Measurements from ENCODE around the gene RPL35A. TPM values are rescaled to one million over a fixed set of nuclear protein-coding genes. Genes with fewer than 3 reads are reported as not detected.
"Not testable (repeated sequence)": the region's sequence is repeated elsewhere in the genome, so short reads cannot be mapped to it uniquely, and the experiment has no call there.

Gene RPL35A
- total RNA-seq, 1 donor from 2014 or later = 371 TPM

DNA sequence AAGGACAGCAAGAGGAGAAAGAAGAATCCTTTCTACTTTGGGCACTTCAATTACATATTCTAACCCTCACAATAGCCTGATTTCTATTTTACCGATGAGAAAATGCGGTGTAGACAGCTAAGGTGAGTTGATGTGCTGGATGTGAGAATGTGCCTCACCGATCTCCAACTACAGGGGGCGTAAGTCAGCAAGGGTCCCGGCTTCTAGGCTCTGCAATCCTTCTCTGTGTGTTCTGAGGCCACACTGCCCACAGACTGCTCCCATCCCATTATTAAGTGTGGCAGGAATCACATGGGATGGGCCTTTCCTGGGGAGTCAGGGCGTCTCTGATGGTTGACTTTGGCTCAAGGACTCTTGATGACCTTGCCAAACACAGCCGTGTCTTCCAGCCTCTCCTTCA lies 23.6 kb upstream of the RPL35A start:
- intact Hi-C loops (cut with DNase I) = no loop called here

DNA sequence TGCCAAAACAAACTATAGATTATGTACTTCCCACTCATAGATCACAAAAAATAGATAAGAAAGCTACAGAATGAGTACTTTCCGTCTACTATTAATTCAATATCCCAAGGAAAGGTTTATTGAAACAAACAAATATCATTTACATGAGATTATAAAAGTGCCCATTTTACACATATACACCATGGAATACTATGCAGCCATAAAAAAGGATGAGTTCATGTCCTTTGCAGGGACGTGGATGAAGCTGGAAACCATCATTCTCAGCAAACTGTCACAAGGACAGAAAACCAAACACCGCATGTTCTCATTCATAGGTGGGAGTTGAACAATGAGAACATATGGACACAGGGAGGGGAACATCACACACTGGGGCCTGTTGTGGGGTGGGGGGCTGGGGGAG lies 22.4 kb upstream of the RPL35A start:
- intact Hi-C loops (cut with DNase I); DNase-seq (ENCODE audit: extremely low spot score in 2 of 2); H3K4me3 ChIP-seq; H3K36me3 ChIP-seq; H3K27ac ChIP-seq; H3K4me1 ChIP-seq; H3K27me3 ChIP-seq; H3K9me3 ChIP-seq: not testable (repeated sequence)

More for the DNA sequence above, 23.6 kb upstream of the RPL35A start:
- TF ChIP-seq POLR2AphosphoS5 (IDR thresholded peaks at IDR 0.05; ENCODE audit: insufficient read depth in 1 of 2, low read depth in 1 of 2) (no peak), POLR2A (IDR thresholded peaks at IDR 0.05) (no peak)
- TF ChIP-seq, protein P1, sequence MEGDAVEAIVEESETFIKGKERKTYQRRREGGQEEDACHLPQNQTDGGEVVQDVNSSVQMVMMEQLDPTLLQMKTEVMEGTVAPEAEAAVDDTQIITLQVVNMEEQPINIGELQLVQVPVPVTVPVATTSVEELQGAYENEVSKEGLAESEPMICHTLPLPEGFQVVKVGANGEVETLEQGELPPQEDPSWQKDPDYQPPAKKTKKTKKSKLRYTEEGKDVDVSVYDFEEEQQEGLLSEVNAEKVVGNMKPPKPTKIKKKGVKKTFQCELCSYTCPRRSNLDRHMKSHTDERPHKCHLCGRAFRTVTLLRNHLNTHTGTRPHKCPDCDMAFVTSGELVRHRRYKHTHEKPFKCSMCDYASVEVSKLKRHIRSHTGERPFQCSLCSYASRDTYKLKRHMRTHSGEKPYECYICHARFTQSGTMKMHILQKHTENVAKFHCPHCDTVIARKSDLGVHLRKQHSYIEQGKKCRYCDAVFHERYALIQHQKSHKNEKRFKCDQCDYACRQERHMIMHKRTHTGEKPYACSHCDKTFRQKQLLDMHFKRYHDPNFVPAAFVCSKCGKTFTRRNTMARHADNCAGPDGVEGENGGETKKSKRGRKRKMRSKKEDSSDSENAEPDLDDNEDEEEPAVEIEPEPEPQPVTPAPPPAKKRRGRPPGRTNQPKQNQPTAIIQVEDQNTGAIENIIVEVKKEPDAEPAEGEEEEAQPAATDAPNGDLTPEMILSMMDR (IDR thresholded peaks at IDR 0.05) = no peak
- no peak overlapping the region for H3K4me3 ChIP-seq
- H3K27ac ChIP-seq = no peak overlapping the region
- no peaks in the 10 kb centered on the region for H3K4me1 ChIP-seq
- no peaks in the 10 kb centered on the region for H3K27me3 ChIP-seq
- no peaks in the 10 kb centered on the region for H3K36me3 ChIP-seq
- DNase-seq (ENCODE audit: extremely low spot score in 2 of 2) = no peak
- H3K9me3 ChIP-seq = no peaks in the 10 kb centered on the region

DNA sequence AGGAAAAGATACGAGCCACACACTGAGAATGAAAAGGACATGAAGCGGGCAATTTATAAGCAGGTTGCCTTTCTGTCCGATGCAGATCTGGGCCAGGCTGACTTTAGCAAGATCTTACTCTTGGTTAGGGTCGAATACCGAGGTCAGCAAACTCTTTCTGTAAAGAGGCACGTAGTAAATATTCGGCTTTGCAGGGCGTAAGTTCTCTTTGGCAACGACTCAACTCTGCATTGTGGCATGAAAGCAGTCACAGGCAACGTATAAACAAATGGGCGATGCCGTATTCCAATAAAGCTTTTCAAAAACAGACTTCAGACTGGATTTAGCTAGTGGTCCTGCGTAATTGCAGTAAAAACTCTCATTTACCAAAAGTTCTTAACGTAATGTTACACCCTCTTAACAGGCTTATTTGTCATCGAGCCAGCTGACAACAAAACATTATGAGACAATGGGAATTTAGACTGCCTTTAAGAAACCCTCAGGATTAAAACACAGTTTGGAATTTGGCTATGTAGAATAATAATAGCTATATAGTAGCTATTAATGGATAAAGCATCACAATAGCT lies 13.1 kb upstream of the RPL35A start:
- Histone ChIP-seq H3K27ac (no peak overlapping the region), H3K36me3 (no peaks in the 10 kb centered on the region), H3K27me3 (no peaks in the 10 kb centered on the region), H3K9me3 (no peaks in the 10 kb centered on the region), H3K4me3 (no peak overlapping the region), H3K4me1 (no peaks in the 10 kb centered on the region)
- no peak for DNase-seq (ENCODE audit: extremely low spot score in 2 of 2)
- TF ChIP-seq, protein P1 (IDR thresholded peaks at IDR 0.05) = no peak
- TF ChIP-seq POLR2AphosphoS5 (IDR thresholded peaks at IDR 0.05; ENCODE audit: insufficient read depth in 1 of 2, low read depth in 1 of 2) (no peak), POLR2A (IDR thresholded peaks at IDR 0.05) (no peak)
- intact Hi-C loops (cut with DNase I) = no loop called here

DNA sequence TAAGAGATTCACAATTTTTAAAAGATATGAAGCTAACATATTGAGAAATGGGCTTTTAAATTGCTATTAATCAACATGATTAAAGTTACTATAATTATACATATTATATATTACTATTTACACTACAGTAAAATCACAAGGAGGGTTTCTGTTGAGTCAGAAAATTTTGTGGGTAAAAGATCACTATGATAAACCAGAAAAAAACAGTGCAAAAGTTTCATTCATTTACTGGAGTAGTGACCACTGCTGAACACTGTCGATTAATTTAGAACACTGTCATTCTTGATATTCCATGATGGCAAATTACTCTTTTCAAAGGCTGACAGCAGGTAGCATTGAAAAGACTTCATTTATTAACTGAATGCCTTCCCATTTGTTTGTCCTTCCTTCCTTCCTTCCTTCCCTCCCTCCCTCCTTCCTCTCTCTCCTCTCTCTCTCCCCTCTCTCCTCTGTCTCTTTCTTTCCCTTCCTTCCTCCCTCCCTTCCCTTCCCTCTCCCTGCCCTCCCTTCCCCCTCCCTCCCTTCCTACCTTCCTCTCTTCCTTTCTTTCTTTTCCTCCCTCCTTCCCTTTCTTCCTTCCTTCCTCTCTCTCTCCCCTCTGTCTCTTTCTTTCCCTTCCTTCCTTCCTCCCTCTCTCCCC lies 9.1 kb upstream of the RPL35A start:
- no peaks in the 10 kb centered on the region for H3K4me1 ChIP-seq
- no peaks in the 10 kb centered on the region for H3K9me3 ChIP-seq
- no peak for DNase-seq (ENCODE audit: extremely low spot score in 2 of 2)
- H3K4me3 ChIP-seq = no peak overlapping the region
- no peaks in the 10 kb centered on the region for H3K27me3 ChIP-seq
- no peaks in the 10 kb centered on the region for H3K36me3 ChIP-seq
- no peak for TF ChIP-seq POLR2A (IDR thresholded peaks at IDR 0.05)
- intact Hi-C loops (cut with DNase I) = no loop called here
- H3K27ac ChIP-seq = no peak overlapping the region

DNA sequence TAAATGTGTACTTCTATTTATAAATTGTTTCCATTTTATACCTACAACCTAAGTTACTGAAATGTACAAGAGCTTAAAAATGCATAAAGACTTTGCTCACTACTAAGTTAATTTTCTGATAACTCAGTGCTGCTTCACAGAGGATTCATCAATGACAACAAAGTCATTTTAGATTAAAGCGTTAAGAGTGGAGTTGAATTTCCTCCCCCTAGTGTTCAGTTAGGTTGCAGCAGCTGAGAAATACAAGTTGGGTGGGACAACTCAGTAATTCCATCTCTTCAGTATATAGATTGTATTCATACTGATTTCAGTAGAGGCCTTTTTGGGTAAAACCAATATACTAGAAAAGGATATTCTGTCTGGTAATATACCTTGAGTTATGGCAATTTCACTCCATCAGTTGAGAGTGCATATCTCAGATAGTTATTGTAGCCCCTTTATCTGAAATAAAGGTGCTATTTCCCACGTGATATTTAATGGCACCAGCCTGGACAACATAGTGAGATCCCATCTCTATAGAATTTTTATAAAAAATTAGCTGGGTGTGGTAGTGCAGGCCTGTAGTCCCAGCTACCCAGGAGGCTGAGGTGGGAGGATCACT lies 6.9 kb upstream of the RPL35A start:
- DNase-seq (ENCODE audit: extremely low spot score in 2 of 2) = no peak
- no peaks in the 10 kb centered on the region for H3K27me3 ChIP-seq
- intact Hi-C loops (cut with DNase I) = no loop called here

More for the DNA sequence above, 6.9 kb upstream of the RPL35A start:
- no peak overlapping the region for H3K27ac ChIP-seq
- no peak overlapping the region for H3K4me3 ChIP-seq
- H3K36me3 ChIP-seq = no peaks in the 10 kb centered on the region
- H3K9me3 ChIP-seq = no peaks in the 10 kb centered on the region
- TF ChIP-seq POLR2A (IDR thresholded peaks at IDR 0.05) = no peak
- TF ChIP-seq, protein P1 (IDR thresholded peaks at IDR 0.05) = peak in 2 of 3 experiments; percentile 29 to 58
- H3K4me1 ChIP-seq = no peaks in the 10 kb centered on the region
